Activated CD4-positive, alpha-beta memory T cell treated with anti-CD3 and anti-CD28 coated beads for 36 hours (primary cell): ENCODE measurements around the gene HSPBP1. TPM values are rescaled to one million over a fixed set of nuclear protein-coding genes. Genes with fewer than 3 reads are reported as not detected.

ENCODE experiments used
- CTCF ChIA-PET: fragments of 350-600 bp; sonication (Branson Sonifier 250); formaldehyde crosslinking; loops from one replicate; lab custom pipeline; 2021; ENCODE audit warnings: antibody characterized with exemption, inconsistent platforms; lab: Charles Lee
- POLR2A ChIA-PET: fragments of 350-600 bp; sonication (Branson Sonifier 250); formaldehyde crosslinking; loops from one replicate; lab custom pipeline; 2021; ENCODE audit warnings: antibody characterized with exemption; lab: Charles Lee
- DNase-seq: peaks from one replicate; pipeline ENCODE4 v3.0.0-alpha.2; 2020
- H3K27ac Mint-ChIP-seq: one replicate; pipeline ENCODE4 v1.8.0; 2021; ENCODE audit warnings: mixed read lengths
- H3K27me3 Mint-ChIP-seq: one replicate; pipeline ENCODE4 v1.8.0; 2021; ENCODE audit warnings: mixed read lengths
- H3K36me3 Mint-ChIP-seq: one replicate; pipeline ENCODE4 v1.8.0; 2021; ENCODE audit warnings: mixed read lengths
- H3K4me1 Mint-ChIP-seq: one replicate; pipeline ENCODE4 v1.8.0; 2021; ENCODE audit warnings: low read depth, mixed read lengths
- H3K4me3 Mint-ChIP-seq: one replicate; pipeline ENCODE4 v1.8.0; 2021; ENCODE audit warnings: mild to moderate bottlenecking, mixed read lengths
- H3K9me3 Mint-ChIP-seq: one replicate; pipeline ENCODE4 v1.8.0; 2021; ENCODE audit warnings: mixed read lengths
- intact Hi-C: fragments of 100-400 bp; cut with micrococcal nuclease; formaldehyde crosslinking; loops from one replicate; pipeline ENCODE4 v1.15.1; 2023
- microRNA-seq: library from miRNA; unstranded; fragments of <30 nt; microRNA quantifications from one replicate; pipeline ENCODE4 v1.2.0, GENCODE V29; 2022; ENCODE audit warnings: borderline number of aligned reads, borderline microRNAs expressed, borderline replicate concordance
- total RNA-seq, 2 experiments: library from RNA; stranded (reverse); gene quantifications; one replicate each; pipeline ENCODE4 v1.2.3, GENCODE V29; 2021

Gene HSPBP1
- total RNA-seq, 2 experiments from 2014 or later = 45.0 to 45.4 TPM

- Mint-ChIP-seq H3K27me3 (peaks cover 29% of the 10 kb centered on the region), H3K36me3 (peaks cover 3% of the 10 kb centered on the region), H3K27ac (no peak overlapping the region), H3K4me3 (no peak overlapping the region), H3K4me1 (peaks cover 11% of the 10 kb centered on the region), H3K9me3 (peaks cover 6% of the 10 kb centered on the region)
- CTCF ChIA-PET = interaction anchor here (1.2 kb wide), 1 partner anchor 44 kb away, joined by 4 read pairs; no protein-coding TSS in a partner anchor
- DNase-seq = peak; percentile 71
- POLR2A ChIA-PET = no interaction called here
- intact Hi-C loops = no loop called here
These were observed 67.5 kb downstream of the HSPBP1 start for GRCh38 chr19:55212447-55212846.

Small RNA genes within 50 kb of the gene (microRNA-seq; reads per million reads assigned to microRNA genes)
- gene MIR6802 = 2.4 reads per million
- 6.7 reads per million, percentile 25 among the genes with 10 or more reads in this experiment for gene MIR6803
- 1.6 reads per million for gene MIR6804

Other genes with a start within 250 kb of the HSPBP1 start
- not detected for gene GP6, start 241.8 kb downstream of the HSPBP1 start, total RNA-seq
- 10 to 100 TPM; 11.0 to 12.8 TPM for gene RDH13, start 217.0 kb downstream of the HSPBP1 start, total RNA-seq
- 1 to 10 TPM; 2.2 to 2.7 TPM for gene EPS8L1, start 204.2 kb downstream of the HSPBP1 start, total RNA-seq
- 10 to 100 TPM; 62.7 to 73.2 TPM for gene PPP1R12C, start 162.5 kb downstream of the HSPBP1 start, total RNA-seq
- not detected for gene TNNT1, start 130.9 kb downstream of the HSPBP1 start, total RNA-seq
- not detected for gene TNNI3, start 122.4 kb downstream of the HSPBP1 start, total RNA-seq
- not detected for gene DNAAF3, start 113.5 kb downstream of the HSPBP1 start, total RNA-seq
- gene SYT5, start 99.8 kb downstream of the HSPBP1 start, total RNA-seq = under 1 TPM in 1 of 2 experiments, not detected in 1; 0.22 TPM
- not detected for gene PTPRH, start 70.6 kb downstream of the HSPBP1 start, total RNA-seq
- gene TMEM86B, start 51.3 kb downstream of the HSPBP1 start, total RNA-seq = 1 to 10 TPM; 4.8 to 6.5 TPM
- gene PPP6R1, start 21.1 kb downstream of the HSPBP1 start, total RNA-seq = 100 to 1,000 TPM; 180 to 200 TPM
- gene BRSK1, start 3.9 kb upstream of the HSPBP1 start, total RNA-seq = 1 to 10 TPM; 3.3 to 5.6 TPM
- gene TMEM150B, start 45.2 kb upstream of the HSPBP1 start, total RNA-seq = not detected
- 10 to 100 TPM; 34.2 to 35.2 TPM for gene KMT5C, start 59.8 kb upstream of the HSPBP1 start, total RNA-seq
- under 1 TPM; 0.15 to 0.81 TPM for gene COX6B2, start 74.6 kb upstream of the HSPBP1 start, total RNA-seq
- gene GARIN5B, start 83.2 kb upstream of the HSPBP1 start, total RNA-seq = not detected
- under 1 TPM; 0.17 to 0.39 TPM for gene IL11, start 90.4 kb upstream of the HSPBP1 start, total RNA-seq
- gene TMEM190, start 96.7 kb upstream of the HSPBP1 start, total RNA-seq = not detected
- gene TMEM238, start 104.2 kb upstream of the HSPBP1 start, total RNA-seq = 1 to 10 TPM; 6.3 to 7.0 TPM
- gene RPL28, start 105.8 kb upstream of the HSPBP1 start, total RNA-seq = 1,000 to 10,000 TPM; 2,630 to 2,642 TPM
- gene UBE2S, start 127.7 kb upstream of the HSPBP1 start, total RNA-seq = 100 to 1,000 TPM; 267 to 275 TPM
- not detected for gene SHISA7, start 163.2 kb upstream of the HSPBP1 start, total RNA-seq
- gene ISOC2, start 181.5 kb upstream of the HSPBP1 start, total RNA-seq = 10 to 100 TPM; 24.6 to 24.7 TPM
- not detected for gene C19orf85, start 184.6 kb upstream of the HSPBP1 start, total RNA-seq
- gene ZNF628, start 196.5 kb upstream of the HSPBP1 start, total RNA-seq = 1 to 10 TPM; 5.8 to 6.9 TPM
- gene NAT14, start 205.1 kb upstream of the HSPBP1 start, total RNA-seq = 10 to 100 TPM in 1 of 2 experiments, 1 to 10 TPM in 1; 8.5 to 12.9 TPM
- under 1 TPM in 1 of 2 experiments, not detected in 1; 0.33 TPM for gene SSC5D, start 208.3 kb upstream of the HSPBP1 start, total RNA-seq